K562 (cell line): ENCODE measurements around the gene PRKACB. TPM values are rescaled to one million over a fixed set of nuclear protein-coding genes. Genes with fewer than 3 reads are reported as not detected.

ENCODE experiments used
- ATAC-seq: fragments of 200-7000 bp; cut with Tn5 transposase; 3 replicates; pipeline ENCODE4 v1.9.1; 2020; ENCODE audit warnings: moderate library complexity
- BruUV-seq: library from RNA; stranded (reverse); fragments of 400-500 nt; replicated peaks from 2 replicates; lab custom pipeline; 2021; lab: Mats Ljungman, UMichigan
- CTCF ChIA-PET: fragments of 300-600 bp; formaldehyde crosslinking; extraction: SDS; loops from one replicate; lab custom pipeline; 2021; ENCODE audit warnings: low intra/inter-chr PET ratio; lab: Yijun Ruan, JAX
- POLR2A ChIA-PET: fragments of 300-600, 350-650 bp; sonication (Branson Sonifier 250); formaldehyde crosslinking; extraction: SDS; loops from one replicate; lab custom pipeline; 2021; ENCODE audit warnings: antibody characterized with exemption, inconsistent platforms; lab: Yijun Ruan, JAX
- DNase-seq, 4 experiments: peaks; one replicate each; pipeline versions ENCODE4 v3.0.0 to v3.0.0-alpha.2; 2011 to 2018; ENCODE audit warnings: low spot score in 3 of 4, mixed read lengths in 3 of 4; ENCODE audit errors: extremely low read depth in 1 of 4
- FAIRE-seq: peaks from 2 replicates; lab custom pipeline; 2011; peaks lifted over from hg19 to GRCh38; lab: Jason Lieb, UNC
- H2AFZ ChIP-seq: 2 replicates; pipeline ENCODE4 v1.6.0; 2011; ENCODE audit warnings: low read depth, low read length, control low read depth, inconsistent platforms
- H3K27ac ChIP-seq: fragments of 200-600 bp; 3 replicates; pipeline ENCODE4 v1.8.0; 2011; ENCODE audit warnings: low read depth, mild to moderate bottlenecking, control low read depth, inconsistent platforms, low read length, moderate library complexity, mixed read lengths; ENCODE audit errors: extremely low read depth
- H3K27me3 ChIP-seq, 2 experiments: fragments of 300-600 bp in 1 of 2; 2 replicates in 1 of 2; 3 replicates in 1 of 2; pipeline versions ENCODE4 v1.6.0 to v1.8.0; 2011; ENCODE audit warnings: inconsistent platforms in 2 of 2, low read length in 2 of 2, mild to moderate bottlenecking in 1 of 2, mixed read lengths in 1 of 2, moderate library complexity in 1 of 2; ENCODE audit not compliant: control insufficient read depth in 2 of 2, insufficient read depth in 2 of 2
- H3K36me3 ChIP-seq: fragments of 300-600 bp; 3 replicates; pipeline ENCODE4 v1.8.0; 2011; ENCODE audit warnings: mild to moderate bottlenecking, low read length, inconsistent platforms; ENCODE audit not compliant: control insufficient read depth, insufficient read depth
- H3K4me1 ChIP-seq, 2 experiments: fragments of 200-600 bp in 1 of 2; replicated peaks in 1 of 2; 2 replicates in 1 of 2; 3 replicates in 1 of 2; pipeline versions ENCODE4 v1.5.1 to v1.8.0; 2011; ENCODE audit warnings: inconsistent platforms in 2 of 2, low read length in 2 of 2, mild to moderate bottlenecking in 1 of 2, mixed read lengths in 1 of 2, moderate library complexity in 1 of 2; ENCODE audit not compliant: control insufficient read depth in 2 of 2, insufficient read depth in 2 of 2
- H3K4me2 ChIP-seq: 2 replicates; pipeline ENCODE4 v1.6.1; 2011; ENCODE audit warnings: low read length, control low read depth, inconsistent platforms, mixed read lengths; ENCODE audit not compliant: insufficient read depth
- H3K4me3 ChIP-seq: fragments of 200-600 bp; sonication (generic), shearing (Covaris generic); 2 replicates; pipeline ENCODE4 v1.5.1; 2016; ENCODE audit warnings: control low read depth, inconsistent platforms
- H3K79me2 ChIP-seq: fragments of 200-600 bp; 3 replicates; pipeline ENCODE4 v1.8.0; 2011; ENCODE audit warnings: low read length, inconsistent platforms; ENCODE audit not compliant: control insufficient read depth, insufficient read depth
- H3K9ac ChIP-seq, 2 experiments: 2 replicates each; pipeline versions ENCODE4 v1.6.0 to v1.6.1; 2011; ENCODE audit warnings: low read depth in 2 of 2, low read length in 2 of 2, control low read depth in 1 of 2, inconsistent platforms in 1 of 2, mild to moderate bottlenecking in 1 of 2, mixed read lengths in 1 of 2; ENCODE audit not compliant: insufficient read depth in 1 of 2
- H3K9me1 ChIP-seq: one replicate; pipeline ENCODE4 v1.6.0; 2011; ENCODE audit warnings: inconsistent platforms, mild to moderate bottlenecking, low read length, moderate library complexity; ENCODE audit not compliant: control insufficient read depth, insufficient read depth
- H3K9me3 ChIP-seq: replicated peaks from 2 replicates; pipeline ENCODE4 v1.5.1; 2011; ENCODE audit warnings: low read depth, low read length, inconsistent platforms; ENCODE audit not compliant: control insufficient read depth, insufficient read depth
- H4K20me1 ChIP-seq: replicated peaks from 2 replicates; pipeline ENCODE4 v1.6.1; 2011; ENCODE audit warnings: low read length, inconsistent platforms, mixed read lengths; ENCODE audit not compliant: control insufficient read depth, insufficient read depth
- C11orf30 ChIP-seq: fragments of 450-650 bp; IDR thresholded peaks from 2 replicates; pipeline ENCODE4 v1.6.1; 2016; ENCODE audit warnings: low read depth, mild to moderate bottlenecking
- CSDE1 ChIP-seq, 2 experiments: fragments of 450-650 bp; IDR thresholded peaks; 2 replicates each; pipeline ENCODE4 v1.6.1; 2016; ENCODE audit warnings: mild to moderate bottlenecking in 1 of 2
- IFI16 ChIP-seq: fragments of 250-450 bp; sonication (Bioruptor Pico); IDR thresholded peaks from 2 replicates; pipeline ENCODE4 v2.1.2; 2022; ENCODE audit warnings: mild to moderate bottlenecking, inconsistent platforms
- NR2C1 ChIP-seq, 2 experiments: fragments of 450-650 bp; IDR thresholded peaks; 2 replicates each; pipeline ENCODE4 v1.6.1; 2017; ENCODE audit warnings: mild to moderate bottlenecking in 2 of 2, antibody characterized with exemption in 1 of 2, inconsistent platforms in 1 of 2, missing compliant biosample characterization in 1 of 2, missing genetic modification characterization in 1 of 2
- NR2F6 ChIP-seq: fragments of 450-650 bp; formaldehyde crosslinking; IDR thresholded peaks from 2 replicates; pipeline ENCODE4 v1.4.0; 2020; ENCODE audit warnings: mild to moderate bottlenecking
- TARDBP ChIP-seq: fragments of 450-650 bp; IDR thresholded peaks from 2 replicates; pipeline ENCODE4 v1.6.1; 2016
- TGIF2 ChIP-seq: sonication (generic); formaldehyde crosslinking; IDR thresholded peaks from 2 replicates; pipeline ENCODE4 v1.8.1; 2022; ENCODE audit warnings: mild to moderate bottlenecking, missing genetic modification reagents, moderate library complexity
- ZBTB17 ChIP-seq: fragments of 450-650 bp; formaldehyde crosslinking; IDR thresholded peaks from 2 replicates; pipeline ENCODE4 v1.4.0; 2020; ENCODE audit warnings: mild to moderate bottlenecking
- ZNF445 ChIP-seq: fragments of 250-450 bp; sonication (Bioruptor Pico); IDR thresholded peaks from 2 replicates; pipeline ENCODE4 v1.4.0; 2020; ENCODE audit warnings: low read depth, mild to moderate bottlenecking, moderate library complexity
- WGBS: fragments of 100-300 bp; shearing (Covaris generic); methylation state at CpG from one replicate; pipeline ENCODE4 v1.1.6; 2016; ENCODE audit warnings: low coverage, mixed read lengths; ENCODE audit not compliant: insufficient coverage; ENCODE audit errors: missing lambda C conversion rate; 5-methylcytosine and 5-hydroxymethylcytosine counted together
- in situ Hi-C: fragments of 300-500 bp; cut with MboI; formaldehyde crosslinking; loops from 4 replicates; pipeline ENCODE4 v1.15.0; 2018; ENCODE audit warnings: inconsistent platforms, mixed read lengths
- intact Hi-C: fragments of 100-400 bp; cut with micrococcal nuclease; formaldehyde crosslinking; loops from 2 replicates; pipeline ENCODE4 v1.14.2; 2022
- polyA plus RNA-seq, 8 experiments: library from polyadenylated mRNA; depleted of rRNA in 4 of 8; stranded (reverse) in 5 of 8; unstranded in 3 of 8; fragments of >200 nt; fragmentation: Nextera tagmentation in 2 of 8; fragmentation: Illumina TruSeq in 1 of 8; extraction: Ambion mirVana in 2 of 8; extraction: Trizol in 1 of 8; gene quantifications; 2 replicates each; pipeline versions ENCODE4 v1.2.1 to v1.2.3, GENCODE V29; 2011 to 2014; ENCODE audit warnings: inconsistent platforms in 1 of 8, missing spikeins in 1 of 8
- total RNA-seq, 7 experiments: library from RNA; depleted of rRNA in 6 of 7; stranded (reverse); fragments of >200 nt in 6 of 7; fragmentation: Illumina TruSeq in 2 of 7; extraction: Trizol in 2 of 7; gene quantifications; 2 replicates each; pipeline versions ENCODE4 v1.2.1 to v1.2.3, GENCODE V29; 2011 to 2021; ENCODE audit warnings: low replicate concordance in 1 of 7
- TF ChIP-seq, protein P1 (sequence below), 3 experiments: IDR thresholded peaks in 2 of 3; conservative IDR thresholded peaks in 1 of 3; 2 replicates each; pipeline ENCODE4 v1.5.1; 2011 to 2012; ENCODE audit warnings: low read length in 3 of 3, mild to moderate bottlenecking in 3 of 3, control low read depth in 2 of 3, improper control_type of control experiment in 1 of 3, inconsistent platforms in 1 of 3, low read depth in 1 of 3, mixed read lengths in 1 of 3, moderate library complexity in 1 of 3; ENCODE audit not compliant: insufficient read depth in 2 of 3
- TF ChIP-seq, protein P2 (sequence below): fragments of 450-650 bp; IDR thresholded peaks from 2 replicates; pipeline ENCODE4 v1.6.1; 2017; ENCODE audit warnings: antibody characterized with exemption, mild to moderate bottlenecking

The PRKACB gene
- total and polyA plus RNA-seq, 9 of the 15 experiments (the other 6 are each of a cell fraction or from before 2014, with no cell fraction given): 1.1 to 5.2 (median 2.8) TPM

DNA sequence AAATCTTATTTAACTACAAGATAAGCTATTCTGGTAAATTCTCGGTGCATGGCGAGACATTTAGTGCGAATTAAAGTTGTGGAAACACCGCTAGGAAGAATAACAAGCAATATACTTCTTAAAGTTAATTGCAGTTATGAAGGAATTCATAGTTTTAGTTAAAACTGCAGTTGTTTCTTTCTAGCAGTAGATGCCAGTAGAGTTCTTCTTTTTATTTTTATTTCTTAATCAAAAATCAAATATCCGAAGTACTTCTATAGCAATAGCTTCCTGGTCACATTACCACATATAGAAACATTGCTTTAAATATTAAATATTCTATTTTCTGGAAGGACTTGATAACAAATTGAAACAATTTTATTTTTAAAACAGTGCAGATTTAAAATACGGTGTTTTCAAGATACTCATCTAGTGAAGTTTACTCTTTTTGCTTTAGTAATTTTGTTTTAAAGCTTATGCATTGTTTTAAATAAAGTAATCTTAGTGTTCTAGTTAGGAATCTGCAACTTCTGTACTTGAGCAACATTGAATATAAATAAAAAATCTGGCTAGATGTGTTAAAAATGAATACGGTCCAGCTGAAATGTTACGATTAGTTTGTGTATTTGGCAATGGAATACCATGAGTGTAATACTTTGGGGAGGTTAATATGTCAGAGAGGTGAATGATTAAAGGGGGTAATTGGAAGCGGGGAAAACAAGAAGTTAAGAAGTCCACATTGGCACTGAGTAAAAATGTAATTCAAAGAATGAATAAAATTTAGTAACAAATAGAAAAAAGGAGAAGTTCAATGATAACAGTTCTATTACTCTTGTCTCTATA is 2.7 kb upstream of the PRKACB start (continued):
- TF ChIP-seq, protein P1, sequence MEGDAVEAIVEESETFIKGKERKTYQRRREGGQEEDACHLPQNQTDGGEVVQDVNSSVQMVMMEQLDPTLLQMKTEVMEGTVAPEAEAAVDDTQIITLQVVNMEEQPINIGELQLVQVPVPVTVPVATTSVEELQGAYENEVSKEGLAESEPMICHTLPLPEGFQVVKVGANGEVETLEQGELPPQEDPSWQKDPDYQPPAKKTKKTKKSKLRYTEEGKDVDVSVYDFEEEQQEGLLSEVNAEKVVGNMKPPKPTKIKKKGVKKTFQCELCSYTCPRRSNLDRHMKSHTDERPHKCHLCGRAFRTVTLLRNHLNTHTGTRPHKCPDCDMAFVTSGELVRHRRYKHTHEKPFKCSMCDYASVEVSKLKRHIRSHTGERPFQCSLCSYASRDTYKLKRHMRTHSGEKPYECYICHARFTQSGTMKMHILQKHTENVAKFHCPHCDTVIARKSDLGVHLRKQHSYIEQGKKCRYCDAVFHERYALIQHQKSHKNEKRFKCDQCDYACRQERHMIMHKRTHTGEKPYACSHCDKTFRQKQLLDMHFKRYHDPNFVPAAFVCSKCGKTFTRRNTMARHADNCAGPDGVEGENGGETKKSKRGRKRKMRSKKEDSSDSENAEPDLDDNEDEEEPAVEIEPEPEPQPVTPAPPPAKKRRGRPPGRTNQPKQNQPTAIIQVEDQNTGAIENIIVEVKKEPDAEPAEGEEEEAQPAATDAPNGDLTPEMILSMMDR (IDR thresholded peaks at IDR 0.05 in 2 of 3, conservative IDR thresholded peaks at IDR 0.05 in 1 of 3; ENCODE audit: insufficient read depth in 2 of 3, low read depth in 1 of 3, low read length in 3 of 3): peak in 1 of 3 experiments; percentile 48; a peak in 3 of 6 replicates
- no peak for TF ChIP-seq IFI16 (CRISPR knock-in tag)
- TF ChIP-seq NR2F6: no peak
- no peak for TF ChIP-seq TGIF2 (CRISPR knock-in tag)
- TF ChIP-seq, all 486 proteins: peak for 4

DNA sequence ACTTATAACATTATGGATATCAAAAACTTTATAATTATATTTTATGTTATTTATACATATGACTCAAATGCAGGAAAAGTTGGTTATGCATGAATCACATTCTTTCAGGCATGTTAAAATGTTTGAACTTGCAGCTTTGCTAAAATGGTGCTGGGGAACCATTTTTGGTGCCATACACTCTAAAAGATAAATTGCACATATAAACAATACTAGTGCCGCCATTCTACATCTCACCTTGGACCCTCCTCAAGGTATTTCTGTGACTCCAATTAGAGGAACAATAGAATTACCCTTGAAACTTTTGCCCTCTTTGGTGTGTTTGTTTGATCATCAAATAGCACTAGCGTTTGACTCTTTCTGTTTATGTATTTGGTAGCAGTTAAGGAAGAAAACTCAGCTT is 997 bp downstream of the PRKACB start:
- Histone ChIP-seq H3K4me2 (no peak overlapping the region), H4K20me1 (no peaks in the 10 kb centered on the region), H3K36me3 (no peaks in the 10 kb centered on the region), H3K79me2 (no peaks in the 10 kb centered on the region), H2AFZ (no peak overlapping the region), H3K9me3 (no peaks in the 10 kb centered on the region), H3K27ac (no peak overlapping the region), H3K4me3 (no peak overlapping the region), H3K9me1 (no peaks in the 10 kb centered on the region), H3K4me1 (no peaks in the 10 kb centered on the region), H3K27me3 (no peaks in the 10 kb centered on the region), H3K9ac (no peak overlapping the region)
- TF ChIP-seq NR2C1 (IDR thresholded peaks at IDR 0.05): no peak
- no peak for TF ChIP-seq NR2C1 (tag; IDR thresholded peaks at IDR 0.05)
- TF ChIP-seq, protein P2, sequence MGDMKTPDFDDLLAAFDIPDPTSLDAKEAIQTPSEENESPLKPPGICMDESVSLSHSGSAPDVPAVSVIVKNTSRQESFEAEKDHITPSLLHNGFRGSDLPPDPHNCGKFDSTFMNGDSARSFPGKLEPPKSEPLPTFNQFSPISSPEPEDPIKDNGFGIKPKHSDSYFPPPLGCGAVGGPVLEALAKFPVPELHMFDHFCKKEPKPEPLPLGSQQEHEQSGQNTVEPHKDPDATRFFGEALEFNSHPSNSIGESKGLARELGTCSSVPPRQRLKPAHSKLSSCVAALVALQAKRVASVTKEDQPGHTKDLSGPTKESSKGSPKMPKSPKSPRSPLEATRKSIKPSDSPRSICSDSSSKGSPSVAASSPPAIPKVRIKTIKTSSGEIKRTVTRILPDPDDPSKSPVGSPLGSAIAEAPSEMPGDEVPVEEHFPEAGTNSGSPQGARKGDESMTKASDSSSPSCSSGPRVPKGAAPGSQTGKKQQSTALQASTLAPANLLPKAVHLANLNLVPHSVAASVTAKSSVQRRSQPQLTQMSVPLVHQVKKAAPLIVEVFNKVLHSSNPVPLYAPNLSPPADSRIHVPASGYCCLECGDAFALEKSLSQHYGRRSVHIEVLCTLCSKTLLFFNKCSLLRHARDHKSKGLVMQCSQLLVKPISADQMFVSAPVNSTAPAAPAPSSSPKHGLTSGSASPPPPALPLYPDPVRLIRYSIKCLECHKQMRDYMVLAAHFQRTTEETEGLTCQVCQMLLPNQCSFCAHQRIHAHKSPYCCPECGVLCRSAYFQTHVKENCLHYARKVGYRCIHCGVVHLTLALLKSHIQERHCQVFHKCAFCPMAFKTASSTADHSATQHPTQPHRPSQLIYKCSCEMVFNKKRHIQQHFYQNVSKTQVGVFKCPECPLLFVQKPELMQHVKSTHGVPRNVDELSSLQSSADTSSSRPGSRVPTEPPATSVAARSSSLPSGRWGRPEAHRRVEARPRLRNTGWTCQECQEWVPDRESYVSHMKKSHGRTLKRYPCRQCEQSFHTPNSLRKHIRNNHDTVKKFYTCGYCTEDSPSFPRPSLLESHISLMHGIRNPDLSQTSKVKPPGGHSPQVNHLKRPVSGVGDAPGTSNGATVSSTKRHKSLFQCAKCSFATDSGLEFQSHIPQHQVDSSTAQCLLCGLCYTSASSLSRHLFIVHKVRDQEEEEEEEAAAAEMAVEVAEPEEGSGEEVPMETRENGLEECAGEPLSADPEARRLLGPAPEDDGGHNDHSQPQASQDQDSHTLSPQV: no peak
- TF ChIP-seq ZNF445: no peak
- no peak for TF ChIP-seq TARDBP
- no peak for TF ChIP-seq ZBTB17
- no peak for TF ChIP-seq C11orf30
- no peak for TF ChIP-seq CSDE1 (IDR thresholded peaks at IDR 0.05)
- 31% methylated on average over 2 of the region's 2 CpGs for WGBS
- DNase-seq (no peak), FAIRE-seq (no peak), ATAC-seq (no peak)
- POLR2A ChIA-PET: no interaction called here
- CTCF ChIA-PET: no interaction called here
- intact Hi-C loops: no loop called here
- in situ Hi-C loops: loop anchor here (25.0 kb wide), 1 partner anchor 617 kb away; no protein-coding TSS in a partner anchor
- BruUV-seq: no TSS peak
